Epithelial cell of esophagus (primary cell): Measurements from ENCODE around the gene PTPRK.

ENCODE experiments used
- DNase-seq: peaks from one replicate; pipeline ENCODE4 v3.0.0; 2010; ENCODE audit warnings: low read depth
- H3K4me3 ChIP-seq: 2 replicates; pipeline ENCODE4 v1.5.1; 2011; ENCODE audit warnings: mild to moderate bottlenecking, low read length, control low read depth
- CTCF ChIP-seq: IDR thresholded peaks from 2 replicates; pipeline ENCODE4 v1.5.1; 2011; ENCODE audit warnings: low read depth, mild to moderate bottlenecking, low read length, control low read depth, inconsistent platforms; ENCODE audit not compliant: insufficient read depth; ENCODE audit errors: missing control alignments

PTPRK gene

GRCh38 chr6:128192972-128193371 is 327.4 kb downstream of the PTPRK start:
- DNase-seq = no peak
- no peak for TF ChIP-seq CTCF
- H3K4me3 ChIP-seq = no peak overlapping the region

- DNase-seq = no peak
- no peak overlapping the region for H3K4me3 ChIP-seq
- TF ChIP-seq CTCF = no peak
Measured at GRCh38 chr6:128188678-128189077, 331.7 kb downstream of the PTPRK start.

GRCh38 chr6:128186729-128187128 is 333.7 kb downstream of the PTPRK start:
- H3K4me3 ChIP-seq = no peak overlapping the region
- no peak for DNase-seq
- no peak for TF ChIP-seq CTCF

GRCh38 chr6:128179876-128180438 is 340.4 kb downstream of the PTPRK start:
- DNase-seq = no peak
- TF ChIP-seq CTCF = no peak

GRCh38 chr6:128174724-128175123 is 345.7 kb downstream of the PTPRK start:
- no peak for DNase-seq
- H3K4me3 ChIP-seq = no peak overlapping the region
- no peak for TF ChIP-seq CTCF

More at GRCh38 chr6:128179876-128180438, 340.4 kb downstream of the PTPRK start:
- H3K4me3 ChIP-seq = no peak overlapping the region

GRCh38 chr6:128172752-128173682 is 347.4 kb downstream of the PTPRK start:
- no peak overlapping the region for H3K4me3 ChIP-seq
- TF ChIP-seq CTCF = no peak
- DNase-seq = peak; percentile 82
